GM12865 (cell line): ENCODE data around the gene MGAT5.

Experiments used
- DNase-seq: peaks from one replicate; pipeline ENCODE4 v3.0.0; 2010; ENCODE audit warnings: low read depth
- H3K4me3 ChIP-seq: 2 replicates; pipeline ENCODE4 v1.5.1; 2011; ENCODE audit warnings: mild to moderate bottlenecking, low read depth, low read length, control low read depth
- TF ChIP-seq, protein P1 (sequence below): IDR thresholded peaks from 2 replicates; pipeline ENCODE4 v1.5.1; 2011; ENCODE audit warnings: low read length, control low read depth, low read depth, inconsistent platforms; ENCODE audit not compliant: insufficient read depth; ENCODE audit errors: missing control alignments

MGAT5 gene

DNA sequence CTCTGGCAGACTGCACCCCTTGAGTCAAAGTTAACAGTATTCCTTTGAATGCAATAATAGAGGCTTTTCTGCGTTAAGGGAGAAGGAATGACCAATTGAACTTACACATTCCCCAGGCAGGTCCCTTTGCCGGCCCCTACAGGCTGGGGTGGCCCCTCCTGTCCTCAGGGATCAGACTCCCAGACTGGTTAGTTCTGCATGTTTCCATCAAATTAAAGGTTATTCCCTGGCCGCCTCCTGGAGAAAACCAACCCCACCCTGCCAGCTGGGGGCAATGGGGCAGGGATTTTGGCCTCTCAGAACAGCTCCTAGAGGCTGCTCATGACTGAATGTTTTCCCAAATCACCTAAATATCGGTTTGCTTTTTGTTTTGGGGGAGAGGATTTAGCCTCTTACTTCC is 199.6 kb downstream of the MGAT5 start:
- H3K4me3 ChIP-seq = no peak overlapping the region
- TF ChIP-seq, protein P1, sequence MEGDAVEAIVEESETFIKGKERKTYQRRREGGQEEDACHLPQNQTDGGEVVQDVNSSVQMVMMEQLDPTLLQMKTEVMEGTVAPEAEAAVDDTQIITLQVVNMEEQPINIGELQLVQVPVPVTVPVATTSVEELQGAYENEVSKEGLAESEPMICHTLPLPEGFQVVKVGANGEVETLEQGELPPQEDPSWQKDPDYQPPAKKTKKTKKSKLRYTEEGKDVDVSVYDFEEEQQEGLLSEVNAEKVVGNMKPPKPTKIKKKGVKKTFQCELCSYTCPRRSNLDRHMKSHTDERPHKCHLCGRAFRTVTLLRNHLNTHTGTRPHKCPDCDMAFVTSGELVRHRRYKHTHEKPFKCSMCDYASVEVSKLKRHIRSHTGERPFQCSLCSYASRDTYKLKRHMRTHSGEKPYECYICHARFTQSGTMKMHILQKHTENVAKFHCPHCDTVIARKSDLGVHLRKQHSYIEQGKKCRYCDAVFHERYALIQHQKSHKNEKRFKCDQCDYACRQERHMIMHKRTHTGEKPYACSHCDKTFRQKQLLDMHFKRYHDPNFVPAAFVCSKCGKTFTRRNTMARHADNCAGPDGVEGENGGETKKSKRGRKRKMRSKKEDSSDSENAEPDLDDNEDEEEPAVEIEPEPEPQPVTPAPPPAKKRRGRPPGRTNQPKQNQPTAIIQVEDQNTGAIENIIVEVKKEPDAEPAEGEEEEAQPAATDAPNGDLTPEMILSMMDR = no peak
- DNase-seq = no peak

DNA sequence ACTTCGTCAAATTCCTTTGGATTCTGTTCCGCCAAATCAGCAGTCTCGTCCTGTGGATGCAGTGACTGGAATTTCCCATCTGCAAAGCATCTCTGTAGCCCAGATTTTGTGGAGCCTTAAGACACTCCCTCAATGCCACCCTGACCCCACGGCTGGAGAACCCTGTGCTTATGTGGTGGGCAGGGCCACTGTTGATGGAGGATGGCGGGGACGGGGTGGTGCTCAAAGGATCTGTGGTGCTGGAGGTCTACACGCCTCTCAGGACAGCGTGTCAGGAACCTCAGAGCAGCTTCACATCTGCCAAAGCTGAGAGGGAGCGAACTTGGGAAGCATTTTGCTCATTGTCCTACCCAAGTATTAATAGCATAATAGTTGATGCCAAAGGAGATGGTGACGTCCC is 200.1 kb downstream of the MGAT5 start:
- TF ChIP-seq, protein P1 = no peak
- no peak overlapping the region for H3K4me3 ChIP-seq
- no peak for DNase-seq

DNA sequence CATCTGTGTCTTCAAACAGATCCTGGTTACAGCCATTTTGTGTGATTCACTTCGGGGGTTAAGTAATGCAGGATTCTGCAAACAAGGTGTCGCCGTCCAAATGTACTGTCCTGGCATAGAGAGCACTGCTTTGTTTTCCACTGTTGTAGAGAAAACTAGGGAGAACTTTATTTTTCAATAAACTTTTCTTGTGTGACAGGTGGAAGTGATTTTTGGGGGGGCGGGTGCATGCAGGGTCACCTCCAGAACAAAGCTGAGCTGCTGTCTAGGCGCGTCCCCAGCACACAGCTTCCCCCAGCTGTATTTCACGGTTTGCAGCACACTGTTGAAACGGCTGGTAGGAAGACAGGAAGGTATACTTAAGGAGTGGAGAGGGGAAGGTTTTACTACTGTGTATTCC is 200.6 kb downstream of the MGAT5 start:
- H3K4me3 ChIP-seq = no peak overlapping the region
- no peak for DNase-seq
- TF ChIP-seq, protein P1 = no peak

DNA sequence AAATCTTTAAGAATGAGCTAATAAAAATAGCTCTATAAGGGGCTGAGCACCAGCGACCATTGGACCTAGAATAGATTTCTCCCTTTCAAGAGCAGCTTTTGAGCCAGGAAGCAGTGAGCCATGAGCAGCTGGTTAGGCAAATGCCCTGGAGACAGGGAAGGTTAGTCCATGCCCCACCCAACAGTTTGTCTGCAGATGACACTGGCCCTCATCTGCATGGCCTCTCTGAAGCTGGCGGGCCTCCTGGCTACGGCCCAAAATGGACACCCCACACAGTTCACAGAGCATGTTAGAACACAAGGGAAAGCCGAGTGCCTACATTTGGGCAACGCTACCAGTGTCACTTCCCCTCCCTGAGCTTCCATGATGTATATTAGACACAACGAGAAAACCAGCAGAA is 201.1 kb downstream of the MGAT5 start:
- TF ChIP-seq, protein P1 = no peak
- no peak for DNase-seq
- H3K4me3 ChIP-seq = no peak overlapping the region

DNA sequence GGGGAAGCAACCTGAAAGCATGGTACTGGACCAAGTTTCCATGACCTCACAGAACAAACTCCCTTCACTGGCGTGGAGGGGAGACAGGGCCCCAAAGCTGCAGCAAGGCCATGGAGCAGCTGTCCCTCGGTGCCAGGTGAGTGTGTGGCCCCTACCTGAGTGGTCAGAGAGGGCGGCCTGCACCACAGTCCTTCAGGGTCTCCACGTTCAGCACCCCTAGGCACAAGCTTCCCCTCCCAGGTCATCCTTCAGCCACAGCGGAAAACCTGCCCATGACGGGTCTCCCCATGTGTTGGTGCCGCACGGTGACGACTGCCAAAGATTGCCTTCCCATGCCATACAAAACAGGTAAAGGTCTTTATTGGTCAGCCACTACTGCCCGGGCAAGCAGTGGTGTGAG is 201.6 kb downstream of the MGAT5 start:
- TF ChIP-seq, protein P1 = no peak
- no peak overlapping the region for H3K4me3 ChIP-seq
- DNase-seq = no peak

DNA sequence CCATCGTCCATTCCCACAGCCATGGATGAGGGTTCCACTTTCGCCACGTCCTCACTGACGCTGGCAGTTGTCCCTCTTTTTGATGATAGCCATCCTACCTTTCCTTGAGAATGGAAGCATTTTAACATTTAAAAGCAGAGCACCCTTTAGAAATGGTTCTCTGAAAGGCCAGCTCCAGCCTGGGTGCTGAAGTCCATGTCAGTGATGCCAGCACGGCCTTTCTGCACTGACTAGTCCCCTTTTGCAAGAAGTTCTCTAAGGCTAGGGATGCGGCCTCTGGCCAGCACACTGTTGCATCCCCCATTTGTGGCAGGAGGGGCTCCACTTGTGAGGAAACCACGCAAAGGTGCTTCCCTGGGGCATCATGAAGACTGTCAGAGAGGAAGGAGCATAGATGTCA is 203.5 kb downstream of the MGAT5 start:
- no peak for DNase-seq
- no peak overlapping the region for H3K4me3 ChIP-seq
- TF ChIP-seq, protein P1 = no peak

DNA sequence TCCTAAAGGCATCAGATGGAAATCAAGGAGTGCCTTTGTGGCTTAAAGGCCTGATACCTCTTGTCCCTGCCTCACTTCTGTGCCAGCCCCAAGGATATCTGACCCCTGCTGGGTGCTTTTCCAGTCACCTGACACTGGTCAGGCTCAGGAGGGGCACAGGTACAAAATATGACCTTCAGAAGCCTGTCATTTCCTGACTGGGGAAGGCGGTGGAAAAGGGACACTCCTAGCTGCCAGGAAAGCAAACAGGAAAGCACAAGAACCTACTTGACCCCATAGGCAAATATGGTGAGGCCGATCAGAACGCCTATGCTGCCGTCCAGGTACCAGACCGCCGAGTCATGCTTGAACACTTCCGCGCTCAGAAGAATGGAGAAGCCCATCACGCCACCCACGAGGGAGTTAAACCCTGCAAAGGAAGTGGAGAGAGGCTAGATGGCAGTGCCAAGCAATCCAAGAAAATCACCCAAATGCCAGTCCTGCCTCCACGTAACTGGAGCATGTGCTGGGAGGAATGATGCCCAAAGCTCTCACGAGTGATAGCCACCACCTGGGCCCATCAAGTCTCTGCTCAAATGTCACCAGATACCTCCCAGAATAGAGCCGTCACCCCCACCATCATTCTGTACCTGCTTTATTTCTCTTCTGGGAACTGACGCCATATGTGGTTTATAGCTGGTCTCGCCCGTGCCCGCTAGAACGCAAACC is 204.0 kb downstream of the MGAT5 start:
- no peak overlapping the region for H3K4me3 ChIP-seq
- no peak for DNase-seq
- TF ChIP-seq, protein P1 = no peak
